B cell (primary cell): ENCODE data around the gene ADARB2. TPM values are rescaled to one million over a fixed set of nuclear protein-coding genes. Genes with fewer than 3 reads are reported as not detected.

Experiments used
- ATAC-seq: fragments of 200-7000 bp; cut with Tn5 transposase; one replicate; pipeline ENCODE4 v1.10.0; 2021; ENCODE audit warnings: low read depth, mild to moderate bottlenecking, moderate number of reproducible peaks, moderate library complexity
- CTCF ChIA-PET: fragments of 350-600 bp; sonication (Branson Sonifier 250); formaldehyde crosslinking; loops from one replicate; lab custom pipeline; 2021; ENCODE audit warnings: antibody characterized with exemption, inconsistent platforms; lab: Charles Lee
- POLR2A ChIA-PET: fragments of 350-600 bp; sonication (Branson Sonifier 250); formaldehyde crosslinking; loops from one replicate; lab custom pipeline; 2021; ENCODE audit warnings: antibody characterized with exemption; lab: Charles Lee
- DNase-seq: peaks from one replicate; pipeline ENCODE4 v3.0.0; 2013
- H2AFZ ChIP-seq: 2 replicates; pipeline ENCODE4 v1.6.1; 2012; ENCODE audit warnings: mild to moderate bottlenecking, low read depth, low read length; ENCODE audit not compliant: insufficient read depth, poor library complexity, severe bottlenecking
- H3K27ac ChIP-seq, 2 donors: 1 replicate in 1 of 2; 2 replicates in 1 of 2; pipeline ENCODE4 v1.5.1; 2012 to 2013; ENCODE audit warnings: low read length in 2 of 2, mild to moderate bottlenecking in 2 of 2, moderate library complexity in 1 of 2
- H3K27me3 ChIP-seq, 4 experiments: fragments of 200-600 bp in 1 of 4; sonication (generic) in 1 of 4; replicated peaks in 1 of 4; 1 replicate in 2 of 4; 2 replicates in 2 of 4; pipeline versions ENCODE4 v1.6.1 to v1.7.0; 2013 to 2016; ENCODE audit warnings: low read length in 3 of 4, mild to moderate bottlenecking in 2 of 4, mixed read lengths in 1 of 4, moderate library complexity in 1 of 4; ENCODE audit not compliant: insufficient read depth in 4 of 4, control insufficient read depth in 3 of 4; ENCODE audit errors: control extremely low read depth in 1 of 4
- H3K36me3 ChIP-seq, 2 experiments: replicated peaks in 1 of 2; 1 replicate in 1 of 2; 2 replicates in 1 of 2; pipeline versions ENCODE4 v1.6.1 to v1.7.1; 2013; ENCODE audit warnings: low read length in 1 of 2; ENCODE audit not compliant: insufficient read depth in 2 of 2, control insufficient read depth in 1 of 2; ENCODE audit errors: control extremely low read depth in 1 of 2, extremely low read depth in 1 of 2
- H3K4me1 ChIP-seq, 2 donors: fragments of 200-600 bp in 1 of 2; sonication (generic) in 1 of 2; 1 replicate in 1 of 2; 2 replicates in 1 of 2; pipeline versions ENCODE4 v1.5.1 to v1.6.1; 2013 to 2017; ENCODE audit warnings: low read length in 2 of 2; ENCODE audit not compliant: control insufficient read depth in 2 of 2, insufficient read depth in 2 of 2
- H3K4me2 ChIP-seq: replicated peaks from 2 replicates; pipeline ENCODE3; 2012; ENCODE audit warnings: mild to moderate bottlenecking, low read depth, low read length; ENCODE audit not compliant: poor library complexity, severe bottlenecking
- H3K4me3 ChIP-seq, 5 experiments: fragments of 200-600 bp in 1 of 5; sonication (generic) in 1 of 5; 1 replicate in 3 of 5; 2 replicates in 2 of 5; pipeline versions ENCODE4 v1.5.1 to v1.7.0; 2011 to 2016; ENCODE audit warnings: low read length in 4 of 5, mild to moderate bottlenecking in 4 of 5, low read depth in 2 of 5, control low read depth in 1 of 5, moderate library complexity in 1 of 5; ENCODE audit not compliant: insufficient read depth in 1 of 5; ENCODE audit errors: control extremely low read depth in 1 of 5, extremely low read depth in 1 of 5
- H3K79me2 ChIP-seq: fragments of 200-600 bp; sonication (generic); one replicate; pipeline ENCODE4 v1.6.0; 2016; ENCODE audit warnings: low read length; ENCODE audit not compliant: control insufficient read depth, insufficient read depth
- H3K9ac ChIP-seq: fragments of 200-600 bp; sonication (generic); 2 replicates; pipeline ENCODE4 v1.6.1; 2017; ENCODE audit warnings: mild to moderate bottlenecking, low read length, moderate library complexity
- H3K9me3 ChIP-seq, 3 donors: one replicate each; pipeline versions ENCODE4 v1.6.1 to v1.7.1; 2013; ENCODE audit warnings: low read length in 2 of 3; ENCODE audit not compliant: control insufficient read depth in 2 of 3, insufficient read depth in 1 of 3; ENCODE audit errors: control extremely low read depth in 1 of 3
- H4K20me1 ChIP-seq: 2 replicates; pipeline ENCODE4 v1.6.0; 2012; ENCODE audit warnings: mild to moderate bottlenecking, low read length; ENCODE audit not compliant: insufficient read depth, control insufficient read depth, poor library complexity, severe bottlenecking
- H3K27ac Mint-ChIP-seq: one replicate; pipeline ENCODE4 v1.8.0; 2021; ENCODE audit warnings: mixed read lengths
- H3K27me3 Mint-ChIP-seq: one replicate; pipeline ENCODE4 v1.8.0; 2021; ENCODE audit warnings: mixed read lengths
- H3K4me1 Mint-ChIP-seq: one replicate; pipeline ENCODE4 v1.8.0; 2021; ENCODE audit warnings: mixed read lengths
- H3K4me3 Mint-ChIP-seq: one replicate; pipeline ENCODE4 v1.8.0; 2021; ENCODE audit warnings: mixed read lengths
- H3K9me3 Mint-ChIP-seq: one replicate; pipeline ENCODE4 v1.8.0; 2022; ENCODE audit warnings: mixed read lengths; ENCODE audit not compliant: insufficient read depth
- CTCF ChIP-seq: fragments of 200-600 bp; IDR thresholded peaks from one replicate; pipeline ENCODE4 v1.8.0; 2022; ENCODE audit warnings: antibody characterized with exemption, mild to moderate bottlenecking
- EZH2 ChIP-seq: IDR thresholded peaks from 2 replicates; pipeline ENCODE4 v1.6.1; 2012; ENCODE audit warnings: borderline replicate concordance, low read depth, mild to moderate bottlenecking, moderate library complexity, low read length; ENCODE audit not compliant: insufficient read depth, poor library complexity, severe bottlenecking
- WGBS: methylation state at CpG from one replicate; pipeline ENCODE4 v1.1.5; 2013; ENCODE audit warnings: missing lambda C conversion rate; ENCODE audit not compliant: insufficient coverage; 5-methylcytosine and 5-hydroxymethylcytosine counted together
- intact Hi-C: fragments of 100-400 bp; cut with micrococcal nuclease; formaldehyde crosslinking; loops from one replicate; pipeline ENCODE4 v1.10.0; 2022
- polyA plus RNA-seq: library from polyadenylated mRNA; depleted of rRNA; stranded (reverse); fragments of >200 nt; gene quantifications from 2 replicates; pipeline ENCODE4 v1.2.3, GENCODE V29; 2012
- total RNA-seq, 2 donors: library from RNA; stranded (reverse); fragments of 120-200 nt in 1 of 2; gene quantifications; 1 replicate in 1 of 2; 2 replicates in 1 of 2; pipeline versions ENCODE4 v1.2.3 to v1.2.4, GENCODE V29; 2013 to 2022

Gene ADARB2
- total and polyA plus RNA-seq, 2 donors (not counting 1 experiment from before 2014, with no cell fraction given), result 0.13 to 0.96 TPM

- no peaks in the 10 kb centered on the region for H3K27me3 ChIP-seq
- H3K36me3 ChIP-seq, result no peaks in the 10 kb centered on the region
- no peaks in the 10 kb centered on the region for H3K9me3 ChIP-seq
- TF ChIP-seq EZH2 (no peak), CTCF (no peak)
- H3K27ac ChIP-seq, result no peak overlapping the region
- DNase-seq (no peak), ATAC-seq (no peak)
- no peaks in the 10 kb centered on the region for H3K27me3 Mint-ChIP-seq
- no peak overlapping the region for H3K27ac Mint-ChIP-seq
- intact Hi-C loops, result no loop called here
- H3K79me2 ChIP-seq, result no peaks in the 10 kb centered on the region
- no peaks in the 10 kb centered on the region for H4K20me1 ChIP-seq
- H3K9me3 Mint-ChIP-seq, result no peaks in the 10 kb centered on the region
- ChIA-PET POLR2A (no interaction called here), CTCF (no interaction called here)
- no peak overlapping the region for H3K4me2 ChIP-seq
- no peak overlapping the region for H3K4me3 ChIP-seq
- no peak overlapping the region for H3K9ac ChIP-seq
- 90% methylated on average over 9 of the region's 9 CpGs for WGBS
- H3K4me1 Mint-ChIP-seq, result no peaks in the 10 kb centered on the region
- H3K4me3 Mint-ChIP-seq, result no peak overlapping the region
- no peak overlapping the region for H2AFZ ChIP-seq
- no peaks in the 10 kb centered on the region for H3K4me1 ChIP-seq
These were observed 464.6 kb downstream of the ADARB2 start for GRCh38 chr10:1272777-1273161.

- H3K27me3 Mint-ChIP-seq, result no peaks in the 10 kb centered on the region
- H3K27ac ChIP-seq, result no peak overlapping the region
- 82% methylated on average over 9 of the region's 12 CpGs for WGBS
These were observed 465.1 kb downstream of the ADARB2 start for GRCh38 chr10:1272079-1272776.

More at GRCh38 chr10:1272079-1272776, 465.1 kb downstream of the ADARB2 start:
- no peak overlapping the region for H2AFZ ChIP-seq
- no peaks in the 10 kb centered on the region for H4K20me1 ChIP-seq
- CTCF ChIA-PET, result no interaction called here
- H3K4me3 Mint-ChIP-seq, result no peak overlapping the region
- H3K9me3 Mint-ChIP-seq, result no peaks in the 10 kb centered on the region
- POLR2A ChIA-PET, result no interaction called here
- ATAC-seq (no peak), DNase-seq (no peak)
- no peaks in the 10 kb centered on the region for H3K36me3 ChIP-seq
- H3K27me3 ChIP-seq, result no peaks in the 10 kb centered on the region
- no peaks in the 10 kb centered on the region for H3K79me2 ChIP-seq
- H3K9ac ChIP-seq, result no peak overlapping the region
- no peaks in the 10 kb centered on the region for H3K4me1 Mint-ChIP-seq
- no peak overlapping the region for H3K4me2 ChIP-seq
- no peak for TF ChIP-seq CTCF
- intact Hi-C loops, result no loop called here
- H3K27ac Mint-ChIP-seq, result no peak overlapping the region
- H3K9me3 ChIP-seq, result no peaks in the 10 kb centered on the region
- no peak overlapping the region for H3K4me3 ChIP-seq
- H3K4me1 ChIP-seq, result no peaks in the 10 kb centered on the region
